Measurements from ENCODE around the gene BRIP1. TPM values are rescaled to one million over a fixed set of nuclear protein-coding genes. Genes with fewer than 3 reads are reported as not detected.

The BRIP1 gene
- polyA plus RNA-seq, 1 donor, result 6.4 TPM

DNA sequence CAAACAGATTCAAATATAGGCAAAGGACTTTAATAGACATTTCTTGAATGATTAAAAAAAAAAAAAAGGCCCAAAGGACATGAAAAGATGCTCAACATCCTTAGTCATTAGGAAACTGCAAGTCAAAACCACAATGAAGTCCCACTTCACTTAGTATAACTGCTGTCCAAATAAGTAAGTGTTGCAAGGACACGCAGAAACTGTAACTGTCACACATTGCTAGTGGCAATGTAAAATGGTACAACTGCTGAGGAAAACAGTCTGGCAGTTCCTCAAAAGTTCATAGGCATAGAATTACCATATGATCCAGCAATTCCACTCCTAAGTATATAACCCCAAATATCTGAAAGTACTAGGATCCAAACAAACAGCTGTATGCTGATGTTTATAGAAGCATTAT lies 112.7 kb downstream of the BRIP1 start:
- no peaks in the 10 kb centered on the region for H3K36me3 ChIP-seq (ENCODE audit: control insufficient read depth, insufficient read depth, low read length)
- no peaks in the 10 kb centered on the region for H3K9me3 ChIP-seq (ENCODE audit: control insufficient read depth, low read depth, low read length)
- no peaks in the 10 kb centered on the region for H3K27me3 ChIP-seq (ENCODE audit: control insufficient read depth, insufficient read depth, low read length)
- DNase-seq, result no peak
- H3K4me1 ChIP-seq (ENCODE audit: control insufficient read depth, insufficient read depth, low read length), result no peaks in the 10 kb centered on the region
- no peak overlapping the region for H3K27ac ChIP-seq (ENCODE audit: low read length)
- WGBS (ENCODE audit: insufficient coverage, low lambda C conversion rate), result no CpG with 5 or more reads among the region's 1 CpG
- no peak overlapping the region for H3K4me3 ChIP-seq (ENCODE audit: low read length)

DNA sequence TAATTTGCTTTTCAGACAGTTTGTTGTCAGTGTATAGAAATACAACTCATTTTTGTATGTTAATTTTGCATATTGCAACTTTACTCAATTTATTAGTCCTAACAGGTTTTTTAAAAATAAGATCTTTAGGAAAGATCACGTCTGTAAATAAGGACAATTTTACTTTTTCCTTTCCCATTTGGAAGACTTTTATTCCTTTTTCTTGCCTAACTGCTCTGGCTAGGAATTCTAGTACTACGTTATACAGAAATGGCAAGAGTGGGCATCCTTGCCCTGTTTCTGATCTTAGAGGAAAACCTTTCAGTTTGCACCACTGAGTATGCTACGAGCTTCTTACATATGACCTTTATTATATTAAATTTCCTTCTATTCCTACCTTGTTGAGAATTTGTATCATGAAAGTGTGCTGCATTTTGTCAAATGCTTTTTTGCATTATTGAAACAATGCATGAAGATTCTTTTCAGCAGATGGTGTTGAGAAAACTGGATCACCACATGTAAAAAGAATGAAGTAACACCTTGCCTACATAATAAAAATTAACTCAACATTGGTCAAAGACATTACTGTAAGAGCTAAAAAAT lies 113.4 kb downstream of the BRIP1 start:
- no peak for DNase-seq
- H3K27me3 ChIP-seq (ENCODE audit: control insufficient read depth, insufficient read depth, low read length), result no peaks in the 10 kb centered on the region
- H3K27ac ChIP-seq (ENCODE audit: low read length), result no peak overlapping the region
- H3K4me3 ChIP-seq (ENCODE audit: low read length), result no peak overlapping the region
- no peaks in the 10 kb centered on the region for H3K36me3 ChIP-seq (ENCODE audit: control insufficient read depth, insufficient read depth, low read length)
- 100% methylated on average over 3 of the region's 3 CpGs for WGBS (ENCODE audit: insufficient coverage, low lambda C conversion rate)
- no peaks in the 10 kb centered on the region for H3K9me3 ChIP-seq (ENCODE audit: control insufficient read depth, low read depth, low read length)
- H3K4me1 ChIP-seq (ENCODE audit: control insufficient read depth, insufficient read depth, low read length), result no peaks in the 10 kb centered on the region

DNA sequence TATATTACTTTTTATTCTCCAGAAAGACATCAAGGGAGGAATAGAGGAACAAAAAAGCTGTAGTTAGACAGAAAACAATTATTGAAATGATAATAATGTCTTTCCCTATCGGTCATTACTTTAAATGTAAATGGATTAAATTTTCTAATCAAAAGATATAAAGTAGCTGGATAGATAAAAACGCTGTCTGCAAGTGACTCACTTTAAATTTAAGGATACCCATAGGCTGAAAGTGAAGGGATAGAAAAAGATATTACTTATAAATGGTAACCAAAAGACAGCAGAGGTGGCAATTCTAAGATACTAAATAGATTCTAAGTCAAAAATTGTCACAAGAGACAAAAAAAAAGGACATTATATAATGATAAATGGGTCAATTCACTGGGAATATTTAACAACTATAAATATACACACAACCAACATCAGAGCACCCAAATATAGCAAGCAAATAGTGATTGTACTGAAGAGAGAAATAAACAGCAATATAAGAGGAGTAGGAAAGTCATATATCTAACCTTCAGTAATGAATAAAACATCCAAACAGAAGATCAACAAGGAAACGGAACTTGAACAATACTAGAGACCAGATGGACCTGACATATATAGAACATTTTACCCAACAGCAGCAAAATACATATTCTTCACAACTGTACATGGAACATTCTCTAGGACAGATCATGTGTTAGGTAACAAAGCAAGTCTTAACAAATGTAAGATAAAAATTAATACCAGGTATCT lies 116.9 kb downstream of the BRIP1 start:
- no peaks in the 10 kb centered on the region for H3K4me1 ChIP-seq (ENCODE audit: control insufficient read depth, insufficient read depth, low read length)
- no peak overlapping the region for H3K27ac ChIP-seq (ENCODE audit: low read length)
- no peak overlapping the region for H3K4me3 ChIP-seq (ENCODE audit: low read length)
- no peaks in the 10 kb centered on the region for H3K27me3 ChIP-seq (ENCODE audit: control insufficient read depth, insufficient read depth, low read length)
- H3K9me3 ChIP-seq (ENCODE audit: control insufficient read depth, low read depth, low read length), result no peaks in the 10 kb centered on the region
- DNase-seq, result no peak
- WGBS (ENCODE audit: insufficient coverage, low lambda C conversion rate), result 98% methylated on average over 3 of the region's 3 CpGs
- H3K36me3 ChIP-seq (ENCODE audit: control insufficient read depth, insufficient read depth, low read length), result no peaks in the 10 kb centered on the region

DNA sequence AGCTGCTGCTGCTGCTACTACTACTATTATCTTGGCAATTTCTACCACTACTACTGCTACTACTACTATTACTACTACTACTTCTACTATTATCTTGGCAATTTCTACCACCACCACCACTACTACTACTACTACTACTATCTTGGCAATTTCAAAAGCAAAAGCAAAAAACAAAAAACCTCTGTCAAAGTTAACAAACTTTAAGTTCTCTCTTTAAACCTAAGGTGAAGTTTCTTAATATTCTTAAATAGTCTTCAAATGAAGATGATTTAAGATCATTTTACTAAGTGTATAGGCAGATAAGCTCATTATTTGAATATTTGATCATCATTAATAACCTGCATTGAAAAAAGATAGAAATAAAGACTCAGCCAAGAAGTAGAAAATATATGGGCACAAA lies 118.5 kb downstream of the BRIP1 start:
- H3K4me3 ChIP-seq (ENCODE audit: low read length), result no peak overlapping the region
- H3K27ac ChIP-seq (ENCODE audit: low read length), result no peak overlapping the region
- H3K9me3 ChIP-seq (ENCODE audit: control insufficient read depth, low read depth, low read length), result no peaks in the 10 kb centered on the region
- no peak for DNase-seq
- H3K36me3 ChIP-seq (ENCODE audit: control insufficient read depth, insufficient read depth, low read length), result no peaks in the 10 kb centered on the region
- no peaks in the 10 kb centered on the region for H3K4me1 ChIP-seq (ENCODE audit: control insufficient read depth, insufficient read depth, low read length)
- no peaks in the 10 kb centered on the region for H3K27me3 ChIP-seq (ENCODE audit: control insufficient read depth, insufficient read depth, low read length)

DNA sequence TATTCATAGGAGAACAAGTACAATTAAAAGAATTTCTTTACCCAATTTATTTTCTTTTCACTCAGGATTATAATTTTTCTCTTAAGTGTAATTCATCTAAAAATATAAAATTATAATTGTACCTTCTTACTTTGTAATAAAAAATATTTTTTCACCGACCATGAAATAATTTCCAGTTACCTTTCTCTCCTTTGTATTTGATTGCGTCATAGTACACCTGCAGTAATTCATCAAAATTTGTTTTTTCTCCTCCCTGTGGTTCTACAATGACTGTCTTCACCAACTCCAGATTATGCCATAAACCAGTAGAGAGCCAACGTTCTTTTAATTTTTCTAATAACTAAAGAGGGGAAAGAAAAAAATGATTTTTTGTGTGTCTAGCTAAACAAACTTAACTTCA lies 119.1 kb downstream of the BRIP1 start:
- Histone ChIP-seq H3K9me3 (ENCODE audit: control insufficient read depth, low read depth, low read length) (no peaks in the 10 kb centered on the region), H3K27ac (ENCODE audit: low read length) (no peak overlapping the region), H3K27me3 (ENCODE audit: control insufficient read depth, insufficient read depth, low read length) (no peaks in the 10 kb centered on the region), H3K36me3 (ENCODE audit: control insufficient read depth, insufficient read depth, low read length) (no peaks in the 10 kb centered on the region), H3K4me1 (ENCODE audit: control insufficient read depth, insufficient read depth, low read length) (no peaks in the 10 kb centered on the region), H3K4me3 (ENCODE audit: low read length) (no peak overlapping the region)
- no peak for DNase-seq
- 100% methylated on average over 2 of the region's 3 CpGs for WGBS (ENCODE audit: insufficient coverage, low lambda C conversion rate)

DNA sequence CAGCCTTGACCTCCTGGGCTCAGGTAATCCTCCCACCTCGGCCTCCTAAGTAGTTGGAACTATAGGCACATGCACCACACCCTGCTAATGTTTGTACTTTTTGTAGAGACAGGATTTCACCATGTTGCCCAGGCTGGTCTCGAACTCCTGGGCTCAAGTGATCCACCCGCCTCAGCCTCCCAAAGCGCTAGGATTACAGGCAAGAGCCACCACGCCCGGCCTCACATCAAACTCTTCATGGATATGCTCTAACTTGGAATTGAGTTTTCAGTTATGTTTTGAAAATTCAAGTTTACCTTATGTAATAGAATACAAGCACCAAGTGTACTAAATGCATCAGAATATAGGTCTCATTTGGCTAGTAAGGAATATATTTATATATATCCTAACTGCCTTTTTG lies 119.6 kb downstream of the BRIP1 start:
- Histone ChIP-seq H3K9me3 (ENCODE audit: control insufficient read depth, low read depth, low read length) (no peaks in the 10 kb centered on the region), H3K4me1 (ENCODE audit: control insufficient read depth, insufficient read depth, low read length) (no peaks in the 10 kb centered on the region), H3K36me3 (ENCODE audit: control insufficient read depth, insufficient read depth, low read length) (no peaks in the 10 kb centered on the region), H3K27ac (ENCODE audit: low read length) (no peak overlapping the region), H3K4me3 (ENCODE audit: low read length) (no peak overlapping the region), H3K27me3 (ENCODE audit: control insufficient read depth, insufficient read depth, low read length) (no peaks in the 10 kb centered on the region)
- no peak for DNase-seq
- 100% methylated on average over 2 of the region's 6 CpGs for WGBS (ENCODE audit: insufficient coverage, low lambda C conversion rate)

DNA sequence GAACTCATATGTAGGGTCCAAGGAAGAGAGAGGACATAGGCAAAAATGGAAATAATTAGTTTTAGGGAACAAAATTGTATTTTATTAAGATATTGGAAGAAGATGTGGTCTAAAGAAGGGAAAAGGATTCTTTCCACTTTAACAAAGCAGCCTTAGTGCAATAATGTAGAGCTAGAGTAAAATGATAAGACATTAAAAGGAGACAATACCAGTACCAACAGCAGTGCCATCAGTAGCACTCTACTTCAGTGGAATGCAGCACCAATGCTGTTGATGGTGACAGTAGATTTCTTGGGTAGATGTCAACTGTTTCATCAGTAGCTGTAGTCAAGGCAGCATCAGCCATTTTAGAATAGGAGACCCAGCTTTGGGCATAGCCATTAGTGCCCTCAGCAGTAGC lies 124.3 kb downstream of the BRIP1 start:
- no peak for DNase-seq

DNA sequence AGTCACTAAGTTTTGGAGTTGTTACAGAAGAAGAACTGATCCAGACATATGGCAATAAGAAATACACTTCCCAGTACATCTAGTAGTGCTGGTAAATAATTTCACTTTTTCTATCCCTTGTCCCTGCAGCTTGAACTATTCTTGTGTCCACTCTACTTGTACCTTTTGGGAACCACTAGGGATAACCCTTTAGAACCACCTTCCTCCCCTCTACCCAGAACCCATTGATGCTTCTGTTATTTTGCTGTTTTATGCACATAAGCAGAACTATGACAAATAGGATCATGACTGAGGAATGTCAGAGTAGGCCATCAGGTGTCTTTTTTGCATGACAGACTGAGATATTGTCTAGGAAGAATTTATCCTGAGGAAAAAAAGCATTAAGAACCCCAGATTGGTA lies 125.1 kb downstream of the BRIP1 start:
- no peak for DNase-seq
- Histone ChIP-seq H3K4me1 (ENCODE audit: control insufficient read depth, insufficient read depth, low read length) (no peaks in the 10 kb centered on the region), H3K9me3 (ENCODE audit: control insufficient read depth, low read depth, low read length) (peaks cover 4% of the 10 kb centered on the region), H3K27me3 (ENCODE audit: control insufficient read depth, insufficient read depth, low read length) (no peaks in the 10 kb centered on the region), H3K4me3 (ENCODE audit: low read length) (no peak overlapping the region), H3K36me3 (ENCODE audit: control insufficient read depth, insufficient read depth, low read length) (no peaks in the 10 kb centered on the region), H3K27ac (ENCODE audit: low read length) (no peak overlapping the region)

More for the DNA sequence above, 124.3 kb downstream of the BRIP1 start:
- Histone ChIP-seq H3K4me1 (ENCODE audit: control insufficient read depth, insufficient read depth, low read length) (no peaks in the 10 kb centered on the region), H3K9me3 (ENCODE audit: control insufficient read depth, low read depth, low read length) (peaks cover 4% of the 10 kb centered on the region), H3K27ac (ENCODE audit: low read length) (no peak overlapping the region), H3K36me3 (ENCODE audit: control insufficient read depth, insufficient read depth, low read length) (no peaks in the 10 kb centered on the region), H3K4me3 (ENCODE audit: low read length) (no peak overlapping the region), H3K27me3 (ENCODE audit: control insufficient read depth, insufficient read depth, low read length) (no peaks in the 10 kb centered on the region)

DNA sequence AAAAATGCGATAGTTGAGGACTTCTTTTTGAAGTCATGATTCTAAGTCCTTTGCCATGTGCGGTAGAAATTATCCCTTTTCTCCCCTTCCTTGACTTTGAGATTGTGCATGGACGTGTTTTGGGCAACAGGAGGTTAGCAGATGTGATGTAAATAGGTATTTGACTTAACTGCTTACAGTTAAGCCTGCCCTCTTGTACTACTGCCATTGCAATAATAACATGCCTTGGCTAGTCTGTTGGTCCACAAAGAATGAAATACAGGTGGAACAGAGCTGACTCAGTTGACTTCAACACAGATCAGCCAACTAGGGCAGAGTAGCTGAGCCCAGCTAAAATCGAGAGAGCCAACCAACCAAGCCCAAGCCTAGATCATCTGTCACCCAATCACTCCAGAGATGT lies 125.5 kb downstream of the BRIP1 start:
- Histone ChIP-seq H3K36me3 (ENCODE audit: control insufficient read depth, insufficient read depth, low read length) (no peaks in the 10 kb centered on the region), H3K4me3 (ENCODE audit: low read length) (no peak overlapping the region), H3K9me3 (ENCODE audit: control insufficient read depth, low read depth, low read length) (peaks cover 4% of the 10 kb centered on the region), H3K27ac (ENCODE audit: low read length) (no peak overlapping the region), H3K4me1 (ENCODE audit: control insufficient read depth, insufficient read depth, low read length) (no peaks in the 10 kb centered on the region), H3K27me3 (ENCODE audit: control insufficient read depth, insufficient read depth, low read length) (no peaks in the 10 kb centered on the region)
- no peak for DNase-seq
- 100% methylated on average over 2 of the region's 4 CpGs for WGBS (ENCODE audit: insufficient coverage, low lambda C conversion rate)

DNA sequence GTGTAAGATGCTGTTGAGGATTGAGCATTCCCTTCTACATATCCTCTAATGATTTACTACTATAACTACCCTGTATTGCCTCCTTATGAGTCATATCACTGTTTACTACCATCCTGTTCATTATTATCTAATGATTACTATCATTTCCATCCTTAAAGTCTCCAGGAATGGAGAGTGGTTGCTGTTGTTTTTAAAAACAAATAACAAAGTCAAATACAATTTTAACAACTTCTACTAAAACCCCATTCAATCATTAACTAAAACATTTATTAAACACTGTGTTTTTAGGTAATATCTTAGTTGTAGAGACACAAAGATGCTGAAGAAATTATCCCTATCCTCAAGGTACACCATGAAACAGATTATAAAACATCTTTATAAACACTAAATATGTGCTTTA lies 126.9 kb downstream of the BRIP1 start:
- no peak overlapping the region for H3K27ac ChIP-seq (ENCODE audit: low read length)
- H3K9me3 ChIP-seq (ENCODE audit: control insufficient read depth, low read depth, low read length), result peaks cover 4% of the 10 kb centered on the region
- H3K27me3 ChIP-seq (ENCODE audit: control insufficient read depth, insufficient read depth, low read length), result no peaks in the 10 kb centered on the region
- no peak for DNase-seq
- H3K4me1 ChIP-seq (ENCODE audit: control insufficient read depth, insufficient read depth, low read length), result no peaks in the 10 kb centered on the region
- H3K4me3 ChIP-seq (ENCODE audit: low read length), result no peak overlapping the region
- no peaks in the 10 kb centered on the region for H3K36me3 ChIP-seq (ENCODE audit: control insufficient read depth, insufficient read depth, low read length)

DNA sequence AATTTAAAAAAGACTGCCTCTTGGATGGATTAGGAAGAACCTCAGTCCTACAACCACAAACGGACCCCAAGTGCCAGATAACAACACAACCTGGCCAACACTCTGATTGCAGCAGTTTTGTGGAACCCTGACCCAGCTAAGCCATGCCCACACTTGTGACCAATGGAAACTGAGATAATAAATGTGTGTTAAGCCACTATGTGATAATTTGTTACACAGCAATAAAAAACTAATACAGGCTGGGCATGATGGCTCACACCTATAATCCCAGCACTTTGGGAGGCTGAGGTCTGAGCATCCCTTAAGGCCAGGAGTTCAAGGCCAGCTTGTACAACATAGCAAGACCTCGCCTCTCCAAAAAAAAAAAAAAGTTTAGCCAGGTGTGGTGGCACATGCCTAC lies 127.5 kb downstream of the BRIP1 start:
- no peak for DNase-seq
- no CpG with 5 or more reads among the region's 2 CpGs for WGBS (ENCODE audit: insufficient coverage, low lambda C conversion rate)
- H3K27ac ChIP-seq (ENCODE audit: low read length), result no peak overlapping the region
- no peak overlapping the region for H3K4me3 ChIP-seq (ENCODE audit: low read length)
- no peaks in the 10 kb centered on the region for H3K27me3 ChIP-seq (ENCODE audit: control insufficient read depth, insufficient read depth, low read length)
- no peaks in the 10 kb centered on the region for H3K4me1 ChIP-seq (ENCODE audit: control insufficient read depth, insufficient read depth, low read length)
- peaks cover 4% of the 10 kb centered on the region for H3K9me3 ChIP-seq (ENCODE audit: control insufficient read depth, low read depth, low read length)
- H3K36me3 ChIP-seq (ENCODE audit: control insufficient read depth, insufficient read depth, low read length), result no peaks in the 10 kb centered on the region

Measured in large intestine (tissue), 3 donors.